ENCODE results near the gene TENT5C. TPM values are rescaled to one million over a fixed set of nuclear protein-coding genes. Genes with fewer than 3 reads are reported as not detected.

TENT5C gene
- total and polyA plus RNA-seq, 2 of the 8 experiments (the other 6 are each of a cell fraction or from before 2014, with no cell fraction given) = 0.38 to 0.99 TPM

- TF ChIP-seq USF2 (IDR thresholded peaks at IDR 0.05; ENCODE audit: low read length) (no peak), TAF1 (IDR thresholded peaks at IDR 0.05; ENCODE audit: low read depth, low read length) (no peak), TCF12 (IDR thresholded peaks at IDR 0.05; ENCODE audit: low read depth, low read length) (no peak), MAFK (IDR thresholded peaks at IDR 0.05; ENCODE audit: low read depth, low read length) (no peak)
Measured at GRCh38 chr1:117559985-117560384, 45.9 kb upstream of the TENT5C start (continued).
